GM13976 (cell line): ENCODE measurements around the gene ESAM.

Experiments
- DNase-seq: peaks from one replicate; pipeline ENCODE4 v3.0.0; 2012; ENCODE audit warnings: low spot score
- in situ Hi-C: fragments of 300-500 bp; cut with MboI; formaldehyde crosslinking; loops from one replicate; pipeline ENCODE4 v1.12.0; 2022; ENCODE audit warnings: low sequenced_read_pairs, mixed read lengths, inconsistent platforms; ENCODE audit not compliant: unreplicated experiment
- TF ChIP-seq, protein P1 (sequence below): IDR thresholded peaks from 2 replicates; pipeline ENCODE4 v1.5.1; 2012; ENCODE audit warnings: borderline replicate concordance, mild to moderate bottlenecking; ENCODE audit not compliant: insufficient read depth; ENCODE audit errors: extremely low read depth, missing control alignments, control extremely low read depth

The ESAM gene

DNA sequence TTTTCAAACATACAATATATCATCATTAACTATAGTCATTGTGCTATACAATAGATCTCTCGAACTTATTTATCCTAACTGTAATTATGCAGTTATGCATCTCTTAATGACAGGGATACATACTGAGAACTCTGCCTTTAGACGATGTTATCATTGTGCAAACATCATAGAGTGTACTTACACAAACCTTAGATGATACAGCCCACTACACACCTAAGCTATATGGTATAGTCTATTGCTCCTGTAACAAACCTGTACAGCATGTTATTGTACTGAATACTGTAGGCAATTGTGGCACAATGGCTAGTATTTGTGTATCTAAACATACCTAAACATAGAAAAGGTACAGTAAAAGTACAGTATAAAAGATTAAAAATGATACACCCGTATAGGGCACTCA is 49.7 kb downstream of the ESAM start:
- in situ Hi-C loops = no loop called here
- TF ChIP-seq, protein P1, sequence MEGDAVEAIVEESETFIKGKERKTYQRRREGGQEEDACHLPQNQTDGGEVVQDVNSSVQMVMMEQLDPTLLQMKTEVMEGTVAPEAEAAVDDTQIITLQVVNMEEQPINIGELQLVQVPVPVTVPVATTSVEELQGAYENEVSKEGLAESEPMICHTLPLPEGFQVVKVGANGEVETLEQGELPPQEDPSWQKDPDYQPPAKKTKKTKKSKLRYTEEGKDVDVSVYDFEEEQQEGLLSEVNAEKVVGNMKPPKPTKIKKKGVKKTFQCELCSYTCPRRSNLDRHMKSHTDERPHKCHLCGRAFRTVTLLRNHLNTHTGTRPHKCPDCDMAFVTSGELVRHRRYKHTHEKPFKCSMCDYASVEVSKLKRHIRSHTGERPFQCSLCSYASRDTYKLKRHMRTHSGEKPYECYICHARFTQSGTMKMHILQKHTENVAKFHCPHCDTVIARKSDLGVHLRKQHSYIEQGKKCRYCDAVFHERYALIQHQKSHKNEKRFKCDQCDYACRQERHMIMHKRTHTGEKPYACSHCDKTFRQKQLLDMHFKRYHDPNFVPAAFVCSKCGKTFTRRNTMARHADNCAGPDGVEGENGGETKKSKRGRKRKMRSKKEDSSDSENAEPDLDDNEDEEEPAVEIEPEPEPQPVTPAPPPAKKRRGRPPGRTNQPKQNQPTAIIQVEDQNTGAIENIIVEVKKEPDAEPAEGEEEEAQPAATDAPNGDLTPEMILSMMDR = no peak
- DNase-seq = no peak

DNA sequence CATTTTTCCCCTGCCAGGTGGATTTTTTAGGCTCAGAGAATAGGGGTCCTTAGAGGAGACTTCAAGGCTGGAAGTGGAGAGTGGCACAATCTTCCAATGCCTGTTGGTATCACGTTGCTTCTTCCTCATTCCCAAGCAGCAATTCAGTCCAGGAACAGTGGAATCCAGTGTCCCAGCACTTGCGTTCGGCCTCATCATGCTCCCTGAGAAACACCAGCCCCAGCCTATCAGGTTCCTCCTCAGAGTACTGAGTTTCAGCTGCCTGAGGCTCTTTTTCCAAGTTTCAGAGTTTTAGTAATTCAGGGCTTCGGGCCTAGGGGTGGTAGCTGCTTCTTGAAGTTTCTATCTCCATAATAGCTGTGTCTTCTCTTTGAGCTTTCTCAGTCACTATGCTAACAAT is 54.3 kb downstream of the ESAM start:
- TF ChIP-seq, protein P1 = no peak
- in situ Hi-C loops = no loop called here
- DNase-seq = no peak
